ENCODE results near the gene ZFP1. TPM values are rescaled to one million over a fixed set of nuclear protein-coding genes. Genes with fewer than 3 reads are reported as not detected.

The ZFP1 gene
- total RNA-seq, 1 donor: 16.2 TPM

DNA sequence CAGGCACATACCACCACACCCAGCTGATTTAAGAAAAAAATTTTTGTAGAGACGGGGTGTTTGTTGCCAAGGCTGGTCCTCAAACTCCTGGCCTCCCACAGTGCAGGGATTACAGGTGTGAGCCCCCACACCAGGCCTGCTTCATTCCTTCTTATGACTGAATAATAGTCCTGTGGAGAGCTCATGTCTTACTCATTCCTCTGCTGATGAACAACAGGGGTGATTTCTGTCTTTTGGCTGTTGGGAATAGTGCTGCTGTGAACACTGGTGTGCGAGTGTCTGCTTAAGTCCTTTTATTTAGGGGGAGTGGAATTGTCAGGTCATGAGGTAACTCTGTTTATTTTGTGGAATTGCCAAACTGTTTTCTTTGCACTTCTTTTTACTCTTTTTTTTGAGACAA, 67.8 kb downstream of the ZFP1 start:
- DNase-seq (ENCODE audit: low read depth): no peak
- TF ChIP-seq, protein P1, sequence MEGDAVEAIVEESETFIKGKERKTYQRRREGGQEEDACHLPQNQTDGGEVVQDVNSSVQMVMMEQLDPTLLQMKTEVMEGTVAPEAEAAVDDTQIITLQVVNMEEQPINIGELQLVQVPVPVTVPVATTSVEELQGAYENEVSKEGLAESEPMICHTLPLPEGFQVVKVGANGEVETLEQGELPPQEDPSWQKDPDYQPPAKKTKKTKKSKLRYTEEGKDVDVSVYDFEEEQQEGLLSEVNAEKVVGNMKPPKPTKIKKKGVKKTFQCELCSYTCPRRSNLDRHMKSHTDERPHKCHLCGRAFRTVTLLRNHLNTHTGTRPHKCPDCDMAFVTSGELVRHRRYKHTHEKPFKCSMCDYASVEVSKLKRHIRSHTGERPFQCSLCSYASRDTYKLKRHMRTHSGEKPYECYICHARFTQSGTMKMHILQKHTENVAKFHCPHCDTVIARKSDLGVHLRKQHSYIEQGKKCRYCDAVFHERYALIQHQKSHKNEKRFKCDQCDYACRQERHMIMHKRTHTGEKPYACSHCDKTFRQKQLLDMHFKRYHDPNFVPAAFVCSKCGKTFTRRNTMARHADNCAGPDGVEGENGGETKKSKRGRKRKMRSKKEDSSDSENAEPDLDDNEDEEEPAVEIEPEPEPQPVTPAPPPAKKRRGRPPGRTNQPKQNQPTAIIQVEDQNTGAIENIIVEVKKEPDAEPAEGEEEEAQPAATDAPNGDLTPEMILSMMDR (IDR thresholded peaks at IDR 0.05; ENCODE audit: insufficient read depth, low read length): no peak
- H3K4me3 ChIP-seq (ENCODE audit: low read depth, low read length): no peak overlapping the region

DNA sequence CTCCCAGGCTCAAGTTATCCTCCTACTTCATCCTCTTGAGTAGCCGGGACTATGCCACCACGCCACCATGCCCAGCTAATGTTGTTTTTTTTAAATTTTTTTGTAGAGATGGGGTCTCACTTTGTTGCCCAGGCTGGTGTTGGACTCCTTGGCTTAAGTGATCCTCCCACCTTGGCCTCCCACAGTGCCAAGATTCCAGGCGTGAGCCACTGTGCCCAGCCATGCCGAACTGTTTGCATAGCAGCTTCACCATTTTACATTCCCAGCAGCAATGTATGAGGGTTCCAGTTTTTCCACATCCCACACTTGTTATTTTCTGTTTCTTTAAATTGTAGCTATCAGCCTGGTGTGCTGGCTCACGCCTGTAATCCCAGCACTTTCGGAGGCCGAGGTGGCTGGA, 68.3 kb downstream of the ZFP1 start:
- no peak for DNase-seq (ENCODE audit: low read depth)
- TF ChIP-seq, protein P1 (IDR thresholded peaks at IDR 0.05; ENCODE audit: insufficient read depth, low read length): no peak
- H3K4me3 ChIP-seq (ENCODE audit: low read depth, low read length): no peak overlapping the region

DNA sequence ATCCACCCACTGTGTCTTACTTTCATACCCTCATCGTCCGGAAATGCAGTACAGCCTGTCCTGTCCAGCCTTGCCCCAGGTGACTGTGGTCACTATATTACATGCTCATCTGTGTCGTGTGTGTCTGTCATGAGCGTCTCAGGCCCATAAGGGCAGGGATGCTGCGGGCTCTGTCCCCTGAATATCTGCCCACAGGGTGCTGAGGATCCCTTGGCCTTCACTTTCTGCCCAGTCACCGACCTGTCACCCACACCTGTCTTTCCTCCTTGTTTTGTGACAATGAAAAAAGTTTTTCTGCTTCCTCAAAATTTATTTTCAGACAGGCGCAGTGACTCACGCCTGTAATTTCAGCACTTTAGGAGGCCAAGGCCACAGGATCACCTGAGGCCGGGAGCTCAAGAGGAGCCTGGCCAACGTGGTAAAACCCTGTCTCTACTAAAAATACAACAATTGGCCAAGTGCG, 69.1 kb downstream of the ZFP1 start:
- DNase-seq (ENCODE audit: low read depth): no peak
- H3K4me3 ChIP-seq (ENCODE audit: low read depth, low read length): no peak overlapping the region
- TF ChIP-seq, protein P1 (IDR thresholded peaks at IDR 0.05; ENCODE audit: insufficient read depth, low read length): no peak

DNA sequence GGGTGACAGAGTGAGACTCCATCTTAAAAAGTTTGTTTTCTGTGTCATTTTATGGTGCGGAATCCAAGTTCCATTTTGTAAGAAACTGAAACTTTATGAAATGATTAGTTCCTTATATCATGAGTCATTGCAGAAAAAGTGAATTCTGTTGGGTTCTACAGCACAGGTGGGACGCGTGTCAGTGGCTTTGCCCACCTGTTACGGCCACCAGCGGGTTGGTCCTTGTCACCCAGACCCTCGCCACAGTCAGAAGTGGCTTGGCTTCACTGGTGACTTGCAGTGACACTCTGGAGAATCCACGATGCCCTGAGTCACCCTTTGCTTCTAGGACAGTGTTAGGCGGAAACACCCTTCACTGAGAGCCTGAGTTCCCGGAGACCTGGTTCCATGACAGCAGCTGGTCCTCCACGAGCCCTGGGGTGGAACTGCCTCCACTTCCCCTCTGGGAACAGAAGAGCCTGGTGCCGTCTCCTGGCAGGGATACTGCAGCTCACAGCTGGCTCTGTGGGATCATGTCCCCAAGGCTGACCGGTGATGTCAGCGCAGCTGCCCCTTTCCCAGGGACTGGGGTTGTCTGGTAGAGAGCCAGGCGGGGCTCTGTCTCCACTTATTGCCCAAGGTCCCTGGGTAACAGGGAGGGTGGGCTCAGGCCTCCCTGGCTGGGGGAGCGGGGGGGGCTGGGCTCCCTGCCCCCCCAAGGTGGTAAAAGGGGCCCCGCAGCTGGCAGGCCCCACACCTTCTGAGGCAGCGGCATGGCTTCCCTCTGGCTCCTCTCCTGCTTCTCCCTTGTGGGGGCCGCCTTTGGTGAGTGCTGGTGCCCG, 70.1 kb downstream of the ZFP1 start, which contains the start of gene CTRB1:
CTRB1 (plus strand) TSS at position 733 of the 821 bp plus-strand sequence; CDS start at position 753, 20 bp downstream.
- no peak for DNase-seq (ENCODE audit: low read depth)
- H3K4me3 ChIP-seq (ENCODE audit: low read depth, low read length): no peak within 1 kb of the TSS
- TF ChIP-seq, protein P1 (IDR thresholded peaks at IDR 0.05; ENCODE audit: insufficient read depth, low read length): no peak

DNA sequence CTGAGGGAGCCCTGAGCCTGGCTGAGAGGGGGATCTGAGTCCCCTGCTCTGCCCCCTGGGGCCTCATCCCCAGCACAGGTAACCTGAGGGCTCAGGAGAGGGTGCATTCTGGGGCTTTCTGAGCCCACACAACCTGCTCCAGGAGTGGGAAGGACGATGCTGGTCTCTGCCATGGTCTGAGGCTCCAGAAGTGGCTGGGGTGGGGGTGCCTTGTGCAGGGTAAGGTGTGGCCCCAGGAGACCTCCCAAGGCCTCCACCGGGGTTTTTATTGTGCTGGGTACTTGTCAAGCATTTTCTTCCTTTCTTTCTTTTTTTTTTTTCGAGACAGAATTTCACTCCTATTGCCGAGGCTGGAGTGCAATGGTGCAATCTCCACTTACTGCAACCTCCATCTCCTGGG, 70.8 kb downstream of the ZFP1 start:
- TF ChIP-seq, protein P1 (IDR thresholded peaks at IDR 0.05; ENCODE audit: insufficient read depth, low read length): no peak
- H3K4me3 ChIP-seq (ENCODE audit: low read depth, low read length): no peak overlapping the region
- no peak for DNase-seq (ENCODE audit: low read depth)

DNA sequence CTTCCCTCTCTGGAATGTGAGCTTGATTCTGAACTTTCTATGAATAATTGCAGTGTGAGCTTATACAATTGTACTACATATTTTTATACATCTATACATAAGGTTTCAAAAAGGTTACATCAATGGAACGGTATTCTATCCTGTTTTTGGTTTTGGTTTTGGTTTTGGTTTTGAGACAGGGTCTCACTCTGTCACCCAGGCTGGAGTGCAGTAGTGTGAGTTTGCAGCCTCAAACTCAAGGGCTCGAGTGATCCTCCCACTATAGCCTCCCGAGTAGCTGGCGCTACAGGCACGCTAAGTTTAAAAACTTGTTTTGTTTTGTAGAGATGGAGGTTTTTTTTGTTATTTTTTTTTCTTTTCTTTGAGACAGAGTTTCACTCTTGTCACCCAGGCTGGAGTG, 71.5 kb downstream of the ZFP1 start:
- DNase-seq (ENCODE audit: low read depth): no peak
- TF ChIP-seq, protein P1 (IDR thresholded peaks at IDR 0.05; ENCODE audit: insufficient read depth, low read length): no peak

More for the DNA sequence above, 71.5 kb downstream of the ZFP1 start:
- H3K4me3 ChIP-seq (ENCODE audit: low read depth, low read length): no peak overlapping the region

Other genes with a start within 250 kb of the ZFP1 start
- gene WDR59, start 163.4 kb upstream of the ZFP1 start, total RNA-seq (ENCODE audit: low replicate concordance): 21.7 and 22.4 TPM in 2 replicates
- gene ZNRF1, start 149.5 kb upstream of the ZFP1 start, total RNA-seq (ENCODE audit: low replicate concordance): 9.5 and 14.5 TPM in 2 replicates
- 0.18 and 2.9 TPM in 2 replicates for gene LDHD, start 31.7 kb upstream of the ZFP1 start, total RNA-seq (ENCODE audit: low replicate concordance)
- gene CTRB2, start 58.6 kb downstream of the ZFP1 start, total RNA-seq (ENCODE audit: low replicate concordance): not detected in 2 replicates
- gene CTRB1, start 70.5 kb downstream of the ZFP1 start, total RNA-seq (ENCODE audit: low replicate concordance): not detected in 2 replicates
- gene BCAR1, start 103.1 kb downstream of the ZFP1 start, total RNA-seq (ENCODE audit: low replicate concordance): 26.9 and 33.4 TPM in 2 replicates